GM19372 (cell line): ENCODE measurements around the gene IGF2BP1.
"Not testable (repeated sequence)": the region's sequence is repeated elsewhere in the genome, so short reads cannot be mapped to it uniquely, and the experiment has no call there.

Experiments used
- ATAC-seq: cut with Tn5 transposase; IDR thresholded peaks from one replicate; pipeline ENCODE4 v1.9.1; 2021; ENCODE audit warnings: mild to moderate bottlenecking, low read depth, moderate library complexity; ENCODE audit not compliant: unreplicated experiment

Gene IGF2BP1

DNA sequence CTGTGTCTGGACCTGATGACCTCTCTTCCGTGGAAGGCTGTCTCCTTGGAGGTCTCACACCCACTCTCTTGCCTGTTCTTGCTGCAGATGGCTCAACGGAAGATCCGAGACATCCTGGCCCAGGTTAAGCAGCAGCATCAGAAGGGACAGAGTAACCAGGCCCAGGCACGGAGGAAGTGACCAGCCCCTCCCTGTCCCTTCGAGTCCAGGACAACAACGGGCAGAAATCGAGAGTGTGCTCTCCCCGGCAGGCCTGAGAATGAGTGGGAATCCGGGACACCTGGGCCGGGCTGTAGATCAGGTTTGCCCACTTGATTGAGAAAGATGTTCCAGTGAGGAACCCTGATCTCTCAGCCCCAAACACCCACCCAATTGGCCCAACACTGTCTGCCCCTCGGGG is 52.1 kb downstream of the IGF2BP1 start:
- no peak for ATAC-seq

DNA sequence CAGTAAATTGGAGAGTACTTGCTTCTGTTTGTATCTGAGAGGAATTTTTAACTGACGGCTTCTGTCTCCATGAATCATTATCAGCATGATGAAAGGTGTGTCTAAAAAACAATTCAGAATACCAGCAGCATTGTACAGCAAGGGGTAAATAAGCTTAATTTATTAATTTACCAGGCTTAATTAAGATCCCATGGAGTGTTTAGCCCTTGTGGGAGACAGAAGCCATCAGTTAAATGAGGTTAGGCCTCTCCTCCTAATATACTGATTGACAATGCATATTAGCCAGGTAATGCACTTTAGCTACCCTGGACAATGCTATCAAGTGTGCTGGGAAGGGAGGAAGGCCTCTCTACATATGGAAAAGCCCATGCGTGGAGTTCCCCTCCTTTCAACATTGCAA is 53.4 kb downstream of the IGF2BP1 start:
- no peak for ATAC-seq

DNA sequence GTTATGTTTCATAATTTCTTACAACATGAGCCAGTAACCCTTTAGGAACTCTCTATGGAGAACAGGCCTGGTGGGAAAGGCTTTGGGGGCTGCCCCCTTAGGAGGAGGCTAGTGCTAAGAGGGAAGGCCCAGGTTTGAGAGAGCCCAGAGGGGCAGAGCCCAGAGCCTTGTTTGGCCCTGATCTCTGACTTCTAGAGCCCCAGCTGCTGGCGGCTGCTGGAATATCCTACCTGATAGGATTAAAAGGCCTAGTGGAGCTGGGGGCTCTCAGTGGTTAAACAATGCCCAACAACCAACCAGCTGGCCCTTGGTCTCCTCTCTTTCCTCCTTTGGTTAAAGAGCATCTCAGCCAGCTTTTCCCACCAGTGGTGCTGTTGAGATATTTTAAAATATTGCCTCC is 54.1 kb downstream of the IGF2BP1 start:
- ATAC-seq = no peak

- ATAC-seq = no peak
Observed at GRCh38 chr17:49053171-49053829, 56.1 kb downstream of the IGF2BP1 start.

GRCh38 chr17:49054342-49055092 is 57.3 kb downstream of the IGF2BP1 start:
- no peak for ATAC-seq

DNA sequence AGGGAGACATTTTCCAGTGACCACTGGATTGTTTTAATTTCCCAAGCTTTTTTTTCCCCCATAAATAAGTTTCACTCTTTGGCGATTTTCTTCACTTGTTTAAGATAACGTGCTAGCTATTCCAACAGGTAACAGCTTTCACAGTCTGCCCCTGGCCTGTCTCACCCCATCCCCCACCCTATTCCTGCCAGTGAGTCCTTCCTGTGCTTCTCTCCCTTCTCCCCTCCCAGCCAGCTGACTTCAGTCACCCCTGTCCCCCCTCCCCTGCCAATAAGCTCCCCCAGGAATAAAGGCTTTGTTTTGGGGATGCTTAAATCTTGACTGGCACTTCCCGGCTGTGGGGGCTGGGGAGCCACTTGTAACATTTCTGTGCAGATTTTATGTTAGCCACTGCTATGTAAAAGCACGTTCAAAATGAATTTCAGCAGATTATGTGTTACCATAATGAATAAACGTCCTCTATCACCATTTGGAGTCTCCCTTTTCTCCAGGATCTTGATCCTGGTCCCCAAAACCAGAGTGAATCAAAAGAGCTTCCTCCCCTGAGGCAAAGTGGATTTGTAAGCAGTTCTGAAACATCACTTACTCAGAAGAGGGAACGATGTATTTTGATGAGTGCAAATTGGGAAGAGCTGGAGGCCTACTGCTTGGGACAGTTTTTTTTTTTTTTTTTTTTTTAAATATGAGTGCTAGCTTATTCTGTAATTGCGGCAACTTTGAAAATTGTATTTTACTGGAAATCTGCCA is 58.2 kb downstream of the IGF2BP1 start:
- ATAC-seq = no peak

GRCh38 chr17:49061524-49061943 is 64.3 kb downstream of the IGF2BP1 start:
- ATAC-seq = no peak

- no peak for ATAC-seq
Observed at GRCh38 chr17:49063652-49064051, 66.5 kb downstream of the IGF2BP1 start.

DNA sequence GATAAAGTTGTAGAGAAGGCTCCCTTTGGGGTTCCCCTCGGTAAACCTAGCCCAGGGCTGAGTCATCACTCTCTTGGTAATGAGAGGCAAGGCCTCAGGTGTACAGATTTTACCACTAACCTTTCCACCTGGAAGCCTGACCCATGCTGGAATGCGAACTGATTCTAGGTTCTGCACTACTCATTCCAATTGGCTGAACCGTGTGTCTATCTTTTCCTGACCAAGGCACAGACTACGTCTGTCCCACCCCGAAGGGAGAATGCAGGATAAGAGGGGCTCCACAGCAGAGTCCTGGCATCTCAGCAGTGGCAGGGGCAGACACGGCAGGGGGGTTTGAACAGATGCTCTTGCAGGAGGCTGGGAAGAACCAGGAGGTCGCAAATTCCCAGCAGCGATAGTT is 70.0 kb downstream of the IGF2BP1 start:
- ATAC-seq = no peak

GRCh38 chr17:49069585-49070273 is 72.5 kb downstream of the IGF2BP1 start:
- ATAC-seq = no peak

DNA sequence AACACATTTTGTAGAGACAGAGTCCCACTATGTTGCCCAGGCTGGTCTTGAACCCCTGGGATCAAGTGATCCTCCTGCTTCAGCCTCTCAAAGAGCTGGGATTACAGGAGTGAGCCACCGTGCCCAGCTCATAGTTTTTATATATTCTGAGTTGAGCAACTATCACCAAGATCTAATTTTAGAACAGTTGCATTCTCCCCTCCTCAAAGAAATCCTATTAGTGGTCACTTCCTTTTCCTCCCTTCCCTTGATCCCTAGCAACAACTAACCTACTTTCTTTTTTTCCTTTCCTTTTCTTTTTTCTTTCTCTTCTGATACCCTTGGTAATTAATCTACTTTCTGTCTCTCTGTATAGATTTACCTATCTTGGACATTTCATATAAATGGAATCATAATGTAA is 73.9 kb downstream of the IGF2BP1 start:
- no peak for ATAC-seq

- ATAC-seq = no peak
Observed at GRCh38 chr17:49074851-49075540, 77.8 kb downstream of the IGF2BP1 start.

- ATAC-seq = no peak
Observed at GRCh38 chr17:49076573-49077384, 79.6 kb downstream of the IGF2BP1 start.

- ATAC-seq = no peak
Observed at GRCh38 chr17:49078248-49078647, 81.1 kb downstream of the IGF2BP1 start.

DNA sequence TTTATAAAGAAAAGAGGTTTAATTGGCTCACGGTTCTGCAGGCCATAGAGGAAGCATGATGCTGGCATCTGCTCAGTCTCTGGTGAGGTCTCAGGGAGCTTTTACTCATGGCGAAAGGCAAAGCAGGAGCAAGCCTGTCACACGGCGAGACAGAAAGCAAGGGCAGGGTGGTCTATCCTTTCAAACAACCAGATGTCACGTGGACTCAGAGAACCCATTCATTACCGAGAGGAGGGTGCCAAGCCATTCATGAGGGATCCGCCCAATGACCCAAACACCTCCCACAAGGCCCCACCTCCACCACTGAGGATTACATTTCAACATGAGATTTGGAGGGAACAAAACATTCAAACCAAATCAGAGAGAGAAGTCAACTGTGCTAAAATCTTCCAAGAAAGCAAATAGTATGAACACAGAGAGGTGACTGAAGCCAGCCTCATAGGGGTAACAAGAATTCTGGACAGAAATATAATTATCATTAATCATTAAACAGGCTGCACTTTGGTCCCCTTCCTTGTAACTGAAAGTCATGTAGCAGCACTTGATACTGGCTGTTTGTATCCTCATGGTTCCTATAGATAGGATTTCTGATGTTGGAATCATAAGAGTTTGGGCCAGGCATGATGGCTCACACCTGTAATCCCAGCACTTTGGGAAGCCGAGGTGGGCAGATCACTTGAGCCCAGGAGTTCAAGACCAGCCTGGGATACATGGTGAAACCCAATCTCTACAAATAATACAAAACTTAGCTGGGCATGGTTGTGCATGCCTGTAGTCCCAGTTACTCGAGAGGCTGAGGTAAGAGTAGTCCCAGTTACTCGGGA is 82.9 kb downstream of the IGF2BP1 start:
- ATAC-seq = no peak

- no peak for ATAC-seq
Observed at GRCh38 chr17:49082231-49082630, 85.0 kb downstream of the IGF2BP1 start.

DNA sequence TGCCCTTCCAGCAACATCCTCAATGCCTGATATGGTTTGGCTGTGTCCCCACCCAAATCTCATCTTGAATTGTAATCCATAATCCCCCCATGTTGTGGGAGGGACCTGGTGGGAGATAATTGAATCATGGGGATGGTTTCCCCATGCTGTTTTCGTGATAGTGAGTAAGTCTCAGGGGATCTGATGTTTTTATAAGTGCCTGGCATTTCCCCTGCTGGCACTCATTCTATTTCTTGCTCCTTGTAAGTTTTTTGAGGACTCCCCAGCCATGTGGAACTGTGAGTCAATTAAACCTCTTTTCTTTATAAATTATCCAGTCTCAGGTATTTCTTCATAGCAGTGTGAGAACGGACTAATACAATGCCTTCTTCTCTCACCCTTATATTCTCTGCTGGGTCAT is 87.9 kb downstream of the IGF2BP1 start:
- not testable (repeated sequence) for ATAC-seq

DNA sequence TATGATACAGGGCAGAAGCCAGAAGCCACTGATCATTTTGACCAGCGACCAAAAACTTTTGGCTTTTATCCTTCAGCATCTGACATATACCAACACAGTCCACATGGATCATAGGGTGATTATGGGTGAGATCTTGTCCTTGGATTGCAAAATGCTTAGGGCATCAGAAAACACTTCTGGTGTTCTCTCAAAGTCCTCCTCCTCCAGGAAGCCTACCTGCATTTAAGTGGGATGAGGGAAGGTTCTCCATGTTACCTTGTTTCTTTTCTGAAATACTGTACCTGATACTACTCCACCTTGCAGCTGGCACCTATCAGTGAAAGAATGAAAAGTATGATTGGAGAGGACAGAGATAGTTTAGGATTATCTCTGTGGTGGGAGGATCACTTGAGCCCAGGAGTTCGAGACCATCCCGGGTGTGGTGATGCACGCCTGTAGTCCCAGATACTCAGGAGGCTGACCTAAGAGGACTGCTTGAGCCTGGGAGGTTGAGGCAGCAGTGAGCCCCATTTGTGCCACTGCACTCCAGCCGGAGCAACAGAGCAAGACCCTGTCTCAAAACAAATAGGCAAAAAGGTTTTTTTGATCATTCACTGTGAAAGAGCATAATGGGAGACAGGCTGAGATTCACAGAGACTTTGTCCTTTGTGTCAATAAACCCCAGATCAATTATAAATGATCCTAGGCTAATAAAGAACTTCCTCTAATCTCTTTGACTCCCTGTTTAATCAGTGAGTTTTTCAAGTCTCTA is 88.6 kb downstream of the IGF2BP1 start:
- ATAC-seq = no peak
